ENCODE results near the gene CLIC6. TPM values are rescaled to one million over a fixed set of nuclear protein-coding genes. Genes with fewer than 3 reads are reported as not detected.

The CLIC6 gene
- polyA plus RNA-seq, 3 donors, result not detected

GRCh38 chr21:34706337-34706736 is 37.5 kb downstream of the CLIC6 start:
- Mint-ChIP-seq H3K27me3 (ENCODE audit: low read depth in 3 of 3) (peaks cover 10 to 21% (median 14%) of the 10 kb centered on the region in 3 donors), H3K4me3 (no peak overlapping the region), H3K9me3 (peaks cover 0 to 2% (median 0%) of the 10 kb centered on the region in 7 donors), H3K27ac (no peak overlapping the region), H3K36me3 (no peaks in the 10 kb centered on the region), H3K4me1 (peaks cover 5% of the 10 kb centered on the region)
- Histone ChIP-seq H3K4me2 (replicated peaks; ENCODE audit: extremely low read depth, low read length, poor library complexity, severe bottlenecking) (no peak overlapping the region), H3K36me3 (replicated peaks in 1 of 2; ENCODE audit: control insufficient read depth in 1 of 2, insufficient read depth in 2 of 2, low read length in 2 of 2) (no peaks in the 10 kb centered on the region), H2AFZ (ENCODE audit: insufficient read depth, low read depth, low read length, poor library complexity, severe bottlenecking) (no peak overlapping the region), H3K27me3 (ENCODE audit: control insufficient read depth in 2 of 2, insufficient read depth in 2 of 2, low read length in 2 of 2) (no peaks in the 10 kb centered on the region), H3K4me3 (replicated peaks in 1 of 3; ENCODE audit: low read depth in 2 of 3, low read length in 3 of 3) (no peak overlapping the region), H3K4me1 (ENCODE audit: control insufficient read depth in 1 of 2, insufficient read depth in 2 of 2, low read length in 2 of 2) (no peaks in the 10 kb centered on the region), H3K9me3 (replicated peaks in 1 of 2; ENCODE audit: control insufficient read depth in 1 of 2, insufficient read depth in 1 of 2, low read length in 2 of 2) (no peaks in the 10 kb centered on the region), H4K20me1 (ENCODE audit: insufficient read depth, low read length) (no peaks in the 10 kb centered on the region), H3K9ac (ENCODE audit: insufficient read depth, low read length, poor library complexity, severe bottlenecking) (no peak overlapping the region), H3K79me2 (ENCODE audit: insufficient read depth, low read length) (no peaks in the 10 kb centered on the region), H3K27ac (ENCODE audit: low read depth in 1 of 2, low read length in 2 of 2) (no peak overlapping the region)
- intact Hi-C loops (cut with micrococcal nuclease), result no loop called here
- 88% methylated on average over 2 of the region's 4 CpGs for WGBS (ENCODE audit: insufficient coverage)
- no peak for TF ChIP-seq CTCF (IDR thresholded peaks at IDR 0.05)
- DNase-seq, result no peak

DNA sequence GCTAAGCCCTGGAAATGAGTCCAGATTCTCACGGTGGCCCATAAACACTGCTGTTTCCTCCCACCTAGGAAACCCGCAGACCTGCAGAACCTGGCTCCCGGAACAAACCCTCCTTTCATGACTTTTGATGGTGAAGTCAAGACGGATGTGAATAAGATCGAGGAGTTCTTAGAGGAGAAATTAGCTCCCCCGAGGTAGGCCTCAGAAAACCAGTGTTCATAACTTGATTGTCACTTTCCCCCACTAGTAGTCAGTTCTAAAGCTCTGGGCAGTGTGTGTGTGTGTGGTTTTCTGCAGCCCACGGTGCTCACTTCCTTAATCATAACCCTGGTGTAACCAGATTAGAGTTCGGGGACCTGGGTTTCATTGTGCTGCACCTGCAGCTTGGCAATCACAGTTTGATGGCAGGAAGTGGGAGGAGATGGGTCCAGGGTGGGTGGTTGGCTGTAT is 39.1 kb downstream of the CLIC6 start:
- Mint-ChIP-seq H3K27me3 (ENCODE audit: low read depth in 3 of 3) (peaks cover 8 to 19% (median 14%) of the 10 kb centered on the region in 3 donors), H3K36me3 (no peaks in the 10 kb centered on the region), H3K27ac (no peak overlapping the region), H3K4me1 (peaks cover 5% of the 10 kb centered on the region), H3K9me3 (peaks cover 0 to 4% (median 0%) of the 10 kb centered on the region in 7 donors), H3K4me3 (no peak overlapping the region)
- H3K27ac ChIP-seq (ENCODE audit: low read depth in 1 of 2, low read length in 2 of 2), result no peak overlapping the region
- no peak for DNase-seq
- TF ChIP-seq CTCF (IDR thresholded peaks at IDR 0.05), result no peak
- no peak overlapping the region for H3K9ac ChIP-seq (ENCODE audit: insufficient read depth, low read length, poor library complexity, severe bottlenecking)
- H4K20me1 ChIP-seq (ENCODE audit: insufficient read depth, low read length), result no peaks in the 10 kb centered on the region
- no peak overlapping the region for H3K4me3 ChIP-seq (replicated peaks in 1 of 3; ENCODE audit: low read depth in 2 of 3, low read length in 3 of 3)
- no peaks in the 10 kb centered on the region for H3K36me3 ChIP-seq (replicated peaks in 1 of 2; ENCODE audit: control insufficient read depth in 1 of 2, insufficient read depth in 2 of 2, low read length in 2 of 2)
- no peak overlapping the region for H2AFZ ChIP-seq (ENCODE audit: insufficient read depth, low read depth, low read length, poor library complexity, severe bottlenecking)
- no peaks in the 10 kb centered on the region for H3K4me1 ChIP-seq (ENCODE audit: control insufficient read depth in 1 of 2, insufficient read depth in 2 of 2, low read length in 2 of 2)
- no peak overlapping the region for H3K4me2 ChIP-seq (replicated peaks; ENCODE audit: extremely low read depth, low read length, poor library complexity, severe bottlenecking)
- no CpG with 5 or more reads among the region's 8 CpGs for WGBS (ENCODE audit: insufficient coverage)
- H3K9me3 ChIP-seq (replicated peaks in 1 of 2; ENCODE audit: control insufficient read depth in 1 of 2, insufficient read depth in 1 of 2, low read length in 2 of 2), result no peaks in the 10 kb centered on the region
- intact Hi-C loops (cut with micrococcal nuclease), result no loop called here
- H3K27me3 ChIP-seq (ENCODE audit: control insufficient read depth in 2 of 2, insufficient read depth in 2 of 2, low read length in 2 of 2), result no peaks in the 10 kb centered on the region
- no peaks in the 10 kb centered on the region for H3K79me2 ChIP-seq (ENCODE audit: insufficient read depth, low read length)
